GM10248 (cell line): ENCODE results near the gene NIBAN1.
"Not testable (repeated sequence)": the region's sequence is repeated elsewhere in the genome, so short reads cannot be mapped to it uniquely, and the experiment has no call there.

ENCODE experiments used
- CTCF ChIA-PET: fragments of 300-600 bp; sonication (Branson Sonifier 250); formaldehyde crosslinking; extraction: SDS; loops from one replicate; lab custom pipeline; 2021; ENCODE audit warnings: antibody characterized with exemption; lab: Yijun Ruan, JAX
- POLR2A ChIA-PET: fragments of 350-650 bp; sonication (Branson Sonifier 250); formaldehyde crosslinking; extraction: SDS; loops from one replicate; lab custom pipeline; 2020; ENCODE audit warnings: antibody characterized with exemption; lab: Yijun Ruan, JAX
- DNase-seq: peaks from one replicate; pipeline ENCODE4 v3.0.0; 2012; ENCODE audit errors: extremely low spot score
- CTCF ChIP-seq: IDR thresholded peaks from 2 replicates; pipeline ENCODE4 v1.5.1; 2012; ENCODE audit warnings: mild to moderate bottlenecking, low read depth; ENCODE audit errors: extremely low read depth, missing control alignments, control extremely low read depth

Gene NIBAN1

GRCh38 chr1:184965944-184966860 is 8.1 kb downstream of the NIBAN1 start:
- ChIA-PET POLR2A (no interaction called here), CTCF (interaction anchor here (1.1 to 2.7 kb wide), 6 partner anchors 8 to 161 kb away, joined by 3 to 10 read pairs (median 6); partner anchors contain the start of gene NIBAN1)
- DNase-seq: no peak
- no peak for TF ChIP-seq CTCF

GRCh38 chr1:184965439-184965838 is 8.9 kb downstream of the NIBAN1 start:
- TF ChIP-seq CTCF: no peak
- ChIA-PET CTCF (interaction anchor here (1.0 to 2.2 kb wide), 7 partner anchors 8 to 160 kb away, joined by 3 to 8 read pairs (median 3); partner anchors contain the start of gene NIBAN1), POLR2A (no interaction called here)
- no peak for DNase-seq

- DNase-seq: no peak
- POLR2A ChIA-PET: no interaction called here
- no peak for TF ChIP-seq CTCF
- CTCF ChIA-PET: interaction anchor here (1.0 to 2.0 kb wide), 4 partner anchors 8 to 154 kb away, joined by 3 to 4 read pairs (median 3); no protein-coding TSS in a partner anchor
Measured at GRCh38 chr1:184959626-184960025, 14.7 kb downstream of the NIBAN1 start.

GRCh38 chr1:184958554-184959353 is 15.6 kb downstream of the NIBAN1 start:
- no peak for DNase-seq
- POLR2A ChIA-PET: no interaction called here
- TF ChIP-seq CTCF: no peak
- CTCF ChIA-PET: interaction anchor here (1.0 to 3.3 kb wide), 7 partner anchors 8 to 153 kb away, joined by 3 to 17 read pairs (median 6); no protein-coding TSS in a partner anchor

- CTCF ChIA-PET: interaction anchor here (1.0 to 3.3 kb wide), 7 partner anchors 8 to 152 kb away, joined by 3 to 17 read pairs (median 6); no protein-coding TSS in a partner anchor
- POLR2A ChIA-PET, DNase-seq: not testable (repeated sequence)
Measured at GRCh38 chr1:184957901-184958300, 16.4 kb downstream of the NIBAN1 start.

GRCh38 chr1:184956999-184957700 is 17.2 kb downstream of the NIBAN1 start:
- DNase-seq: no peak
- ChIA-PET CTCF (interaction anchor here (1.0 to 3.3 kb wide), 7 partner anchors 9 to 152 kb away, joined by 3 to 17 read pairs (median 6); no protein-coding TSS in a partner anchor), POLR2A (no interaction called here)
- no peak for TF ChIP-seq CTCF
